HG03175 (cell line): ENCODE results near the gene ZCCHC14.
"Not testable (repeated sequence)": the region's sequence is repeated elsewhere in the genome, so short reads cannot be mapped to it uniquely, and the experiment has no call there.

Experiments used
- ATAC-seq: cut with Tn5 transposase; IDR thresholded peaks from one replicate; pipeline ENCODE4 v1.9.1; 2021; ENCODE audit warnings: mild to moderate bottlenecking, moderate library complexity; ENCODE audit not compliant: unreplicated experiment

ZCCHC14 gene

DNA sequence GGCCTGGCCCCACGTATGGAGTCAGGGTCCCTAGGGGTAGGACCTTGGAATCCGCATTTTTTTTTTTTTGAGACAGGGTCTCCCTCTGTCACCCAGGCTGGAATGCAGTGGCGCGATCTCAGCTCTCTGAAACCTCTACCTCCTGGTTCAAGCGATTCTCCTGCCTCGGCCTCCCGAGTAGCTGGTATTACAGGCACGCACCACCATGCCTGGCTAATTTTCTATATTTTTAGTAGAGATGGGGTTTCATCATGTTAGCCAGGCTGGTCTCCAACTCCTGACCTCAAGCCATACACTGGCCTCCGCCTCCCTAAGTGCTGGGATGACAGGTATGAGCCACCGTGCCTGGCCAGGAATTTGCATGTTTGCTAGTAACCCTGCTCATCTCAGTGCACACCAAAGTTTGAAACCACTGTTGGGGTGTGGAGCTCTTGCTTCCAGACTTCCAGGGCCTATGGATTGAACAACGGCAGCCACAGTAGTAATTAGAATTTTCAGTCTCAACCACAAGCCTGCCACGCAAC, 5.0 kb upstream of the ZCCHC14 start:
- not testable (repeated sequence) for ATAC-seq

DNA sequence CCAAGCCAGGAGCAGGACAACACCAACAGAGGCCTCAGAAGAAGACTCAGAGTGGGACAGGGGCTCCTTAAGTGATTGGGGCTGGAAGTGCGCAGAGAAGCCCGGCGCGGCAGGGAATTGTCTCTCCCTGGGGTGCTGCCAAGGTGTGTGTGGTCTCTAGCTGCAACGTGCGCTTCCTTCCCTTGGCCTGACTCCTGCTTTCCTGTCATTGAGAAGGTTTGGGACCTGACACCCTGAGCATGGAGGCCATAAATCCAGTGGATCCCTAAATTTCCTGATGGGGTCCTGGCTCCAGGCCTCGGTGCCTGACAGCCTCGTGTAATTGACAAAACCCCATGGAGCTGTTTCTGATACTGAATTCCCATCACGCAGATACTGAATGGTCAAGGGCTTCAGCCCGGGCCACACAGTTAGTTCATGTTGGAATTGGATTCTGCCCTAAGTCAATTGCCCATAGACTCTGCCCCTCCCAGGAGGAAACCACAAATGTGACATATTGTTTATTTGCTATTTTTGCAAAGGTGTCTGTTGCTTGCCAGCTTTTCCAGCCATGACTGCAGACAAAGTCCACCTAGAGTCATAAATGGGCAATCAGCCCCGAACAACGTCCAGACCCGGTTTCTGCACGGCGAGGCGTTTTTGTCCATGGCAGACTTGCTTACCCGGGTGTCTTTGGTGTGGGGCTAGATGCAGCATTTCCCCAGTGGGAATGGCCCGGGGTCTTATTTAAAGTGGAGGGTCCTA, 4.4 kb upstream of the ZCCHC14 start:
- ATAC-seq, result not testable (repeated sequence)

- no peak for ATAC-seq
These were observed 3.6 kb upstream of the ZCCHC14 start for GRCh38 chr16:87496447-87496801.

DNA sequence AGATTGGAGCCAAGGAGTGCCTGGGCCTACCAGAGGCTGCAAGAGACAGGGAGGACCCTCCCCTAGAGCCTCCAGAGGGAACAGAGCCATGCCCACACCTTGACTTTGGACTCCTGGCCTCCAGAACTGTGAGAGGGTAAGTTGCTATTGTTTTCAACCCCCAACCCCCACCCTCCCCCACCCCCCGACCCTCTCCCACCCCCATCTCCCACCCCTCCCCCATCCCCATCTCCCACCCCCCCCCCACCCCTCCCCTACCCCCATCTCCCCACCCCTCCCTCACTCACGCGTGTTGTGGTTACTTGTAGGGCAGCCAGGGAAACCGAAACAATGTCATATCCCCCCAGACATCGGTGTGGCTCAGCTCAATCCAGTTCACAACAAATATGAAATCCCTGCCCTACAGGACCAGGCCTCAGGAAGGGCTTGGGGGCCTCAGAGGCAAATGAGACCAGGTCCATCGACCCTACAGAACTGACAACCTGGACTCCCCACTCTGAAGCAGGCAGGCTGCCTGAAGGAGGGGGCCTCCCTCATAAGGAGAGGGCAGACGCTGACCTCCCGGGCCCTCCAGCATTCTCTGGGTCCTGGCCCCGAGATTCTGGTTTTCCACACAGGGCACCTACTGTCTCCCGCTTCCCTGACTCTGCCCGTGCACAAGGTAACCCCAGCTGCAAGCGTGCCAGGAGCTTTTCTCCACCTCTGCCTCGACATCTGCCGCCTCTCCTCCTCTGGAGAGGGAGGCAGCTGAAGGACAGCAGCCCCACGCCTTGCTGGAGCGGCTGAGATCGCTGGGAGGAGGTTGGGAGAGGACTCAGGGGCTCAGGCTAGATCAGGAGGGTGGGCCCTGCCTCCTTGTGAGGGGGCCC, 3.0 kb upstream of the ZCCHC14 start:
- no peak for ATAC-seq

DNA sequence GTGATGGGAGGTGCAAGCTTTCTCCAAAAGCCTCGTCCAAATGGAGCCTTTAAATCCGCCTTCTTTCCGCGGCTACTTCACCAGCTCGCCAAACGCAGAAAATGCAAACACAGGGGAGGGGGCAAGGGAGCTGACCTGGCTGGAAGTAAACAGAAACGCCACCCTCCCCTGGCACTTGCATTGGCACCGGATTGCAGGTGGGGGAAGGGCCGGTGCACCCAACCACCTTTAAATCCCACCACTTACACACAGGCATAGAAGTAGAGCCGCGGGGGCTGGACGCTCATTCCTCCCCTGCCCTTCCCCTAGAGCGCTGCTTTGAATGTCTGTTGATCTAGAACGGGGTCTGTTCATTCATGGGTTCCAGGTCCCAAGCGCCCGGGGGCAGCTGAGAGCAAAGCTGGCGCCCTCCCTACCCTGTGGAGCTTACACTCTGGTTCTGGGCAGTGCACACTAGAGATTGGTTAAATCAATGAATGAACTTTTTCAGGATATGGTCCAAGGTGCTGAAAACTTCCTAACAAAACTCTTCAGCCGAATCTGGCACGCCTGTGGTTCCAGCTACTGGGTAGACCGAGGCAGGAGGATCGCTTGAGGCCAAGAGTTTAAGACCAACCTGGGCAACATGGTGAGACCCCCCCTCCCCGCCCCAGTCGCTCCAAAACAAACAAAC, 920 bp upstream of the ZCCHC14 start:
- ATAC-seq, result no peak

- ATAC-seq, result no peak
These were observed 563 bp downstream of the ZCCHC14 start for GRCh38 chr16:87492291-87492630.

GRCh38 chr16:87491522-87492290, 1.1 kb downstream of the ZCCHC14 start:
- no peak for ATAC-seq

DNA sequence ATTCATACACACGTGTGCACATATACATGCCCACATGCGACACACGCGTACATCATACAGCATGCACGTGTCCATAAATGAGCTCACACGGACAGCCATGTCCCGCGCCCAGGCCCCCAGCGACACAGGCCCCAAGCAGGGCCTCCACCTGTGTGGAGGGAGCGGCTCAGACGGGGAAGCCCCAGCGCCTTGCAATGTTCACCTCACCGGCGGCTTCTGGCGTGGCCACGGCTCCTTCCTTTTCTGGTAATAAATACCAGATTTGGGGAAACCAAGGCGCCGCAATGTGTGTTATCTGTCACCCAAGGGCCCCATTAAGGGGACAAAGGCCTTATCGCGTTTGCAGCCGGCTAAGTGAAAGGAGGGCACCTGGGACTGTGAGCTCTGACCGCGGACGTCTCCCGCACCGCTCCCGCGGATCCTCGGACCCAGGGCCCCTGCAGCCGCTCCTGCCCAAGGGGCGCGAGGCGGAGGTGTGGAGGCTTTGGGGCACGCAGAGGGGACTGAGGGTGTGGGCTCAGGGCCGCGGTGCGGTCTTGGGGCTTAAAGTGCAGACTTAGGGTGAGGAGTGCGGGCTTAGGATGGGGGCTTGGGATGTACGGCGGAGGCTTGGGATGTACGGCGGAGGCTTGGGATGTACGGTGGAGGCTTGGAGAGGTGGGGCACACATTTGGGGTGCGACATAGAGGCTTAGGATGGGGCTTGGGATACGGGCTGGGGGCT, 1.9 kb downstream of the ZCCHC14 start:
- ATAC-seq, result not testable (repeated sequence)

DNA sequence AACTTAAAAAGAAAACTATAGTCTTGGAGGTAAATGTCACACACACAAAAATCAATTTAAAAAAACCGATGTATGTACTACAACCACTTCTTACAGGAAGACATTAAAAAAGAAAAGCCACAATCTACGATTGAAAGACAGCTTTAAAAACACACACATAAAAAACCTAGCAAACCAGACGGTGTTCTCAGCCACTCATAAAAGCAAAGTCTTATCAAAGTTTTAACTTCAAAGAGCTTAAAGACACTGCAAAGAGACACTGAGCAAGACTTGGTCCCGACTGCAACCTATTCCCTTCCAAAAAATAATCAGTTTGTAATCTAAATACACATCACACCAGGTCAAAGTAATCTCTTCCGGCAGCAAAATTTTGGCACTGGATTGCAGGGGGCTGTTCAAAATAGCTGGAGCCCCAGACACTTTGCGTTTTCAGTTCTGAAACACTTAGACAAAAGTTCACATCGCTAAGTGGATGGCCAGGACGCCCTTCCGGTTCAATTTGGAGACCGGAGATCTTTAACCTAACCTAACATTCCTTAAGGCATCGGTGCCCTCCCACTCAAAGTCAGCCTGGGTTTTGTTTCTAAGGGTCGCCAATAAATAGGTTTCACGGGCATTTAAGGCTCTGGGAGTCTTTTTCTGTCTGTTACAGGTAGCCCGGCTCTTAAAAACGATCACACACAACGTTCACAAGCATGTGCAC, 2.6 kb downstream of the ZCCHC14 start:
- no peak for ATAC-seq

DNA sequence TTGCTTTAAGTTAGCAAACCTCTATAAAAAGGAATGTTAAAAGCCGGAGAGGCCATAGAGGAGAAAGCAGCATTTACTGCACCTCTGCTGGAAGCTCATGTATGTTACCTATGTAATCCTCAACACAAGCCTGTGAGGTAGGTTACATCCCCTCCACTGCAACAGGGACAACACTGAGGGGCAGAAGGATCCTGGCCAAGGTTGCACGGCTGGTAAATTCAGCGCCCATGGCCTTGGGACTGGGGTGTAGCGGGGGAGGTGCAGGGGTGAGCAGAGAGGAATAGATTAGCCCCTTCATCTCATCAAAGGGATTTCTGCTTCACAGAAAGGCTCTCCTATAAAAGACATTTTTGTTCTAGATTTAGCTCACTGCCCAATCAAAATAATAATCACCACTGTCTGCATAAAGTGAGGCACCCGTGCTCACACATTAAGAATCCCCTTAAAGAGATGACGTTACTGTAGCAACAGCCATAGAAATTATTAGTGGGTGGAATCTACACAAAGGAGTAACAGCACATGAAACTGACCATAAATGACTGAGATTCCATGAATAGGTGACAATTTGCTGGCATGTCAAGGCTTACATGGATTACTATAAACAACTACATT, 3.3 kb downstream of the ZCCHC14 start:
- no peak for ATAC-seq

- not testable (repeated sequence) for ATAC-seq
These were observed 3.9 kb downstream of the ZCCHC14 start for GRCh38 chr16:87488960-87489359.

DNA sequence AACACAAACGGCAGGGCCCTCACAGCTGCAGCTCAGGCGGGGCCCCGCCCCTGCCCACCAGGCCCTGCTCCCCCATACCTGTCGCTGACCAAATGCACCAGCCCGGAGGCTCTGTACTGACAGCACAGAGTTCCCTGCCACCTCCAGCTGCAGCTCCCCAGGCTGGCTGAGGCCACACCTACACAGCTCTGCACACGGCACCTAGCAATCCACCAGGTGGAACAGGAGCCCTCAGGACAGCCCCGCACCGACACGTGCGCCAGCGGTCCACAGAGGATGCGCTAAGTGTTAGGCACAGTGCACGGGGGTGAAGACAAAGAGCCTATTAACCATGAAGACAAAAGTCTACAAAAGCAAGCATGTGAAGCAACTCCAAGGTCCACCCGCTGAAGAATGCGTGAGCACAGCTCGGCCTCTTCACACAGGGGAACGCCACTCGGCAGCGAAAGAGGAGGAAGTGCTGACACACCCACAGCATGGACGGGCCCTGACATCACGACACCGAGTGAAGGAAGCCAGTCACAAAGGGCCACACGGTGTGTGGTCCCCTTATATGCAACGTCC, 5.4 kb downstream of the ZCCHC14 start:
- ATAC-seq, result no peak

- no peak for ATAC-seq
These were observed 6.0 kb downstream of the ZCCHC14 start for GRCh38 chr16:87486713-87487247.

- ATAC-seq, result no peak
These were observed 6.5 kb downstream of the ZCCHC14 start for GRCh38 chr16:87486282-87486681.

GRCh38 chr16:87485792-87486191, 7.0 kb downstream of the ZCCHC14 start:
- ATAC-seq, result not testable (repeated sequence)

GRCh38 chr16:87484487-87485331, 8.1 kb downstream of the ZCCHC14 start:
- ATAC-seq, result no peak

DNA sequence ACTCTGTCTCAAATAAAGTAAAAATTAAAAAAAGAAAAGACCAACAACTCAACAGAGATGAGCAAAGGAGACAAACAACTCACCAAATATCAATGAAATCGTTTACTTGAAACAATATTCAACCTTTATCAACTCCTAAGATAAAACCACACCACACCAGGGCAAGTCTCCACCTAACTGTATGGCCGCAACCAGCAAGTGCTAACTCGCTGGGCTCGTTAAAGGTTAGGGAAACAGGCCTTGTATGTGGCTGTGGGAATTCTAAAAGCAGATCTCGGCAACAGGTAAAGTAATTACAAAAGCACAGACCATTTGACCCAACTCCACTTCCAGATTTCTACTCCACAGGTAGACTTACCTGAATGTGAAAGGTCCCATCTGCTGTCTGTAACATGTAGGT, 9.3 kb downstream of the ZCCHC14 start:
- ATAC-seq, result no peak

- not testable (repeated sequence) for ATAC-seq
These were observed 10.2 kb downstream of the ZCCHC14 start for GRCh38 chr16:87482670-87483069.
